Prostate gland (tissue), 2 donors: ENCODE measurements around the gene TMF1.

Source experiments
- CTCF ChIP-seq, 4 experiments: fragments of 200-600 bp in 2 of 4; fragments of 450-650 bp in 2 of 4; sonication (generic) in 2 of 4; IDR thresholded peaks; 1 replicate in 3 of 4; 2 replicates in 1 of 4; pipeline ENCODE4 v1.5.1; 2016 to 2019; ENCODE audit warnings: antibody characterized with exemption in 4 of 4, mild to moderate bottlenecking in 2 of 4, moderate library complexity in 2 of 4
- POLR2A ChIP-seq: fragments of 450-650 bp; IDR thresholded peaks from one replicate; pipeline ENCODE4 v1.6.1; 2016; ENCODE audit warnings: antibody characterized with exemption, mild to moderate bottlenecking

GRCh38 chr3:68988740-68989139 lies 63.4 kb downstream of the TMF1 start:
- TF ChIP-seq CTCF (IDR thresholded peaks at IDR 0.05): no peak
- no peak for TF ChIP-seq POLR2A
